HG03159 (cell line): ENCODE data around the gene RHOXF2.
A peak's percentile ranks its signal among the peaks of the same experiment; 100 is the strongest.
"Not testable (repeated sequence)": the region's sequence is repeated elsewhere in the genome, so short reads cannot be mapped to it uniquely, and the experiment has no call there.

Source experiments
- ATAC-seq: cut with Tn5 transposase; IDR thresholded peaks from one replicate; pipeline ENCODE4 v1.9.1; 2021; ENCODE audit warnings: mild to moderate bottlenecking, moderate library complexity; ENCODE audit not compliant: unreplicated experiment

The RHOXF2 gene, protein sequence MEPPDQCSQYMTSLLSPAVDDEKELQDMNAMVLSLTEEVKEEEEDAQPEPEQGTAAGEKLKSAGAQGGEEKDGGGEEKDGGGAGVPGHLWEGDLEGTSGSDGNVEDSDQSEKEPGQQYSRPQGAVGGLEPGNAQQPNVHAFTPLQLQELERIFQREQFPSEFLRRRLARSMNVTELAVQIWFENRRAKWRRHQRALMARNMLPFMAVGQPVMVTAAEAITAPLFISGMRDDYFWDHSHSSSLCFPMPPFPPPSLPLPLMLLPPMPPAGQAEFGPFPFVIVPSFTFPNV

DNA sequence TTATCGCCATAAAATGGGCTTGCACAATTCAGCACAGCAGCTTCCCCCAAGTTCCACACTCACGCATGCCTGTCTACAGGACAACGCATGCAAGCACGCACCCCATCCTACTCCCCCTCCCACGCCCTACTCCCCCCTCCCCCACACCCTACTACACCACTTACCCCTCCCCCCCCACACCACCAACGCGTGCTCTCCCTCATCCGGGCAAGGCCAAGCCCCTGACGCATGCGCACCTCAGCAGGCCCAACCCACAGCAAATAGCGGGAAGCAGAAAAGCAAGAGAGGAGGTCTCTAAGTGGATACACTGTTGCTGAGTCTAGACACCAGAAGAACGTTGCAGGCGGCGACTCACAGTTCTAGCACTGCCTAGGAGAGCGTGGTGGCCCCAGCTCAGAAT is at the start of gene RHOXF2:
Gene RHOXF2 (plus strand): TSS at position 301 of the 400 bp plus-strand sequence. CDS start 138 bp downstream, outside the sequence.
- ATAC-seq: not testable (repeated sequence)

DNA sequence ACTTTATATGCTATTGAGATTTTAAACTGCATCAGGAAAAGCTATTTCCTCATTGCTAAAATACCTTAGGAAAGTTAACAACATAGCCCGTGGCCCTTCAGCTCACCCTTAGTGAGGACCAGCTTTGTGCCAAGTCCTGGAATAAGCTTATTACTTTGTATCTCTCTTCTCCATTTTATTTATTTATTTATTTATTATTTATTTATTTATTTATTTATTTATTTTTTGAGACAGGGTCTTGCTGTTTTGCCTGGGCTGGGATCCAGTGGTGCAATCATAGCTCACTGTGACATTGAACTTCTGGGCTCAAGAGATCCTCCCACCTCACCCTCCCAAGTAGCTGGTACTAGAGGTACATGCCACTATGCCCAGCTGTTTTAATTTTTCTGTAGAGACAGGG is 49.0 kb upstream of the RHOXF2 start:
- ATAC-seq: no peak

DNA sequence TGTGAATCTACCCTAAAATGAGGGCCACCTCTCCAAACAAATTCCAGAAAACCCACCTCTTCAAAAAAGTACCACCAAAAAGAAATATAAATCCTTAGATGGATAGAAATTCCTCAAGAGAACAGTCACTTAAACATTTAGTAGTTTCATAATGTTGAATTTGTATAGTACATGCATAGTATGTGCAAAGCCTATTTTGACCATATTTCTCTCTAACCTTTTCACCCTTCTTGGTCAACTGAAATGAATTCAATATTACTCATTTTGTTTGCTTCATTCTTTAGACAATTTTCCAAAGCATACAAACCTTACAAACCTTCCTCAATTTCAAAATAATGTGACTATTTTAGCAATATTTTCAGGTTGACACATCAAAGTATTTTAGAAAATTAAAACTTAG is 46.8 kb upstream of the RHOXF2 start:
- no peak for ATAC-seq

DNA sequence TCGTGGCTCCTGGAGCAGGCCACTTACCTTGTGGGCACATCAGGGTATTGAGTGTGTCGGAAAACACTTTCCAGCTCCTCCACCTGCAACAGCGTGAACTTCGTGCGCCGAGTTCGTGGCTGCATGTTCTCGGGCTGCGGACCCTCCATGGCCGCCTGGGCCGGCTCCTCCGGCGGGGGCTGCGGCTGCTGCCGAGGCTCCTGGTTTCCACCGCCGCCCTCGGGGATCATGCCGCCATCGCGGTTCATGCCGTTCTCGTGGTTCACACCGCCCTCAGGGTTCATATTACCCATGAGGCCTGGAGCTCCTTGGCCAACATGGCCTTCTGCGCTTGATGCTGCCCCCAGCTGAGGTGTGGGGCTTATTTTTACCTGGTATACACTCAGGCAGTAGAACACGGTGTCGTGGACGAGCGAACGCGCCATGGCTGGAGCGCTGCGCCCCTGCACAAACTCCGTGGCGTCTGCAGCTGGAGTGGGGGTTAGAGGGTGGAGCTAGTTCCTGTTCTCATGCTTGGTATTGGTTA is 42.9 kb upstream of the RHOXF2 start, which contains the start of gene RHOXF1:
Gene RHOXF1 (minus strand): TSS at position 476 of the 526 bp plus-strand sequence. CDS start 51 bp downstream, at position 425.
- ATAC-seq: no peak

DNA sequence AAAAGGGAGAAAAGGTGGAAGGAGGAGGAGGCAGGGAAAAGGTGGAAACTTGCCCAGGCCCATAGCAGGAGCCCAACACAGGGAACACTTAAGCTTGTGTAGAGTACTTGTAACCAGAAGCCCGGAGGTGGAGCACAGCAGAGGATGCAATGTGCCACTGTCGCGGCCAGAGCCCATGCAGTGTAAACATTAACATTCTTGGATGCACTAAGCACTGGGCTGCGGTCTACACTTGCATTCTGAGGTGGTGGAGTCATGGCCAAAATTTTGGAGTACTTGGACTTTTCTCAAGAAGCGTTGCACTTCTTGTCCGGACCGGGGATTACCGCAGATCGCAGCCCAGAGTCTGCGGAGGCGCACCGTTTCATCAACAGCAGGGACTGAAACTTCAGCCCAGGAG is 38.2 kb upstream of the RHOXF2 start:
- no peak for ATAC-seq

DNA sequence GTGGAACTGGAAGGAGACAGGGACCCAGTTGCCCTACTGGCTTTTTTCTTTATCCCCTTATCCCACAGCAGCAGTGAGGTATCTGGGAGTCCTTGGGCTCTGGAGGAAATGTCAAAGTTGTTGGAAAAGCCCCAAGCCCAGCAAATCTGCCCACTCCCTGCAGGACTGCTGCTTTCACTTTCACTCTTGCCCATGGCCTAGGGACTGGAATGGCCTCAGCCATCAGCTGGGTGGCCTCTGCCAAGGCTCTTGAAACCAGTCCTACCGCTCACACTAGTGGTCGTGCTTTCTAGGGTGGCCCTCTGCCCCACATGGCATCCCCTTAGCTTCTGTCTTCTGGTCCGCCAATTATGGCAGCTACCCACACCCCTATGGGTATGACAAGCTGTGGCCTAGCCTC is 33.0 kb upstream of the RHOXF2 start:
- no peak for ATAC-seq

DNA sequence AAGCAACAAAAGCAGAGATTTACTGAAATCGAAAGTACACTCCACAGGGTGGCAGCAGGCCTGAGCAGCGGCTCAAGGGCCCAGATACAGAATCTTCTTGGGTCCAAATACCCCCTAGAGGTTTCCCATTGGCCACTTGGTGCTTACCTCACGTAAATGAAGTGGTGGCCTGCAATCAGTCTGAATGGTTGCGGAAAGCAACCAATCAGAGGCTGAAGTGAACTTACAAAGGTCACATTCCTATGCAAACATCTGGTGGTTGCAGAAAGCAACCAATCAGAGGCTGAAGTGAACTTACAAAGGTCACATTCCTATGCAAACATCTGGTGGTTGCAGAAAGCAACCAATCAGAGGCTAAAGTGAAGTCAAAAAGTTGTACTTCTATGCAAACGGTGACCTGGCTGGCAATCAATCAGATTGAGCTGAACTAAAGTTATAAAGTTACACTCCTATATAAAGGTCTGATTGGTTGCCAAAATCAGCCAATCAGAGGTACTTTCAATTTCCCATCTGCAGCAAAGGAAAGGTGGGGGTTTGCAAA is 30.0 kb upstream of the RHOXF2 start:
- not testable (repeated sequence) for ATAC-seq

DNA sequence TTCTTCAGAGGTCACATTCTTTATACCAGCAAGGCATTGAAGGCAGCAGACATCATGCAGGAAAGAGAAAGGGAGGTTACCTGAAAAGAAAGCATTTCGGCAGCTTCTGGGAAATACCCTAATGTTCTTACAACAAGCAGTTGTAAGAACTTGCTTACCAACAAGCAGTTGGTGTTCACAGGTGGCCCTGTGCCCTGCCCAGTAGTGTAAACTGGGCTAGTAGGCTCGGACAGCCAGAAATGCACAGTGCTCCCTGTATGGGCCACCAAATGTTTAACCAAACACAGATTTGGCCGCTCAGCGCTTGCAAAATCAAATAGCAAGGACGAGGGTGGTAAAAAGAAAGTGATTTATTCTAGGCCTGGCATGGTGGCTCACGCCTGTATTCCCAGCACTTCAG is 22.3 kb upstream of the RHOXF2 start:
- no peak for ATAC-seq

DNA sequence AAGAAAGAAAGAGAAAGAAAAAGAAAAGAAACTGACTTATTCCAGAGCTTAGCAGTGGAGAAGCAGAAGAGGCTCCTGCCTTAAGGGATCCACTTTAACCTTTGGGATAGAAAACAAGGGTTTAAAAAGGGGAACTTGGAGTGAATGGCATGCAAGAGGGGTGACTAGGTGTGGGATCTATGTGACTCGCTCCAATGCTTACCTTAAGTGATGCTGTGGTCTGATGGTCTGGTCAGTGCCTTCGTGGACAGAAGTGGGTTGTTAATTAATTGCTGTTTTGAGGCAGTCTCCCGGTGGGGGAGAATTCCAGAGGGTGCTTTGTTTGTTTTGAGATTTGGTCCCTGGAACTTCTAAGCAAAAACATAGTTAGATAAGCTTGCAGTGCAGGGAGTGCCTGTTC is 21.6 kb upstream of the RHOXF2 start:
- no peak for ATAC-seq

DNA sequence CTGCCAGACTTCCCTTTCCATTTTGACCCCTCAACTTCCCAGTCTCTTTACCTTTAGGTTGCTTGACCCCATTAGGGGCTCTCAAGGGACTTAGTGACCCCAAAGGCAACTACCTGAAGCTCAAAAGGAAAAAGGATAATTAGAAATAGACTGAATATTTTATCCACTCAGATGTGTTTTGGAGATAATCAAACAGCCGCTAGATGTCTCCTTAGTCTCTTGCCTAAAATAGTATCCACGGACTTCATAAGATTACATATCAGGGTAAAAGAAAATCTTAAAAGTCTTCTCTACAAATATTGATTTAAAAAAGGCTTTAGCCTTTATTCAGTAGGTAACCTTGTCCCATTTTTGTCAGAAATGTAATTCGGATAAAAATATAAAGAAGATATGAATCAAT is 21.0 kb upstream of the RHOXF2 start:
- ATAC-seq: no peak

DNA sequence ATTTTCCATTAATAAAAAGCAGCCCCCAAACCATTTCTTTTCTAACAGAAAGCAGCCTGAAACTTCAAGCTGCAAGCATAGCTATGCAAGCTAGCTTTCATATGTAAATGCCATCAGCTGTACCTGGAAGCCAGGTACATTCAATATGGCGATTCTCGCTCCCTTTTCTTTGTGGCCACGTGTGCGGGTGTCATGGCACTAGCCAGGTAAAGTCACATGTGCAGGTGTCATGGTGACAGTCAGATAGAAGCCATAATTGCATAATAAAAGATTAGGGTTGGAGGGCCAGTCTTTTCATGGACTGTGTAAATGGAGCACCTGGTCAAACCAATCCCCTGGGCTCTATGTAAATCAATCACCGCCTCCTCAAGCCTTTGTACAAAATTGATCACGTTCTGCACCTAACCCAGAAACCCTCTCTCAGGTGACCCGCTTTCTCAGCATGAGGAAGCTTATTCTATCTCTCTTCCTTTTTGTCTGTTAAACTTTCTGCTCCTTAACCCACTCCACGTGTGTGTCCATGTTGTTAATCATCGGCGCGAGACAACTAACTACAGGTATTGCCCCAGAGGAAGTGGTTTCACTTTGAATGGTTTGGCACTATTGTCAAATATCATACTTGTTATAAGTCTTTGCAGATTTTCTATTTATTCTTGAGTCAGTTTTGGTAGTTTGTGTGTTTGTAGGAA is 18.0 kb upstream of the RHOXF2 start:
- ATAC-seq: no peak

DNA sequence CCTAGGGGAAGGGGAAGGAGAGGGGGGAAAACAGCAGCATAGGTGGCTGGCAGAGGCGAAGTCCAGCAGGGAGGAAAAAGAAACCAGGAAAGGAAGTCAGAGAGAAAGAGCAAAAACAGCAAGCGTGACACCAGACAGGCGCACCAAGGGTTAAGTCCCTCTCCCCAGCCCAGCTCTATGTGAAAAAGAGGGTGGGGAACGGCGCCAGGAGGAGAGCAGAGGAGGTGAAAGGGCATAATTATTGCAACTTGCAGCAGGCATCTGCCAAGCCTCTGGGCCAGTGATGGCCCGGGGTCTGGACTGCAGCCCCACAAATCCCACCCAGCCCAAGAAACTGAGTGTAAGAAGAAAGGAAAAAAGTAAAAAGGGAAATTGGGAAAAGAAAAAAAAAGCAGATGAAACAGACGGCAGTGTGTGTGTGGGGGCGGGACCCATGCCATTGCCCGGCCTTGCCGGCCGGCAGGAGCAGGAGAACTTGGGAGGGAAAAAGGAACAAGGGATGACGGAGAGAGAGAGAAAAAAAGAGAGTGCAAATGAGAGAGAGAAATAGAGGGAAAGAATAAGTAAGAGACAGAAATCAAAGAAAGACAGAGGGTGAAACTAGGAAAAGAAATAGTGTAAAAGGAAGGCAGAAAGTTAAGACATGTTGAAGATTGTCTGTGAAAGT is 14.1 kb upstream of the RHOXF2 start:
- no peak for ATAC-seq

DNA sequence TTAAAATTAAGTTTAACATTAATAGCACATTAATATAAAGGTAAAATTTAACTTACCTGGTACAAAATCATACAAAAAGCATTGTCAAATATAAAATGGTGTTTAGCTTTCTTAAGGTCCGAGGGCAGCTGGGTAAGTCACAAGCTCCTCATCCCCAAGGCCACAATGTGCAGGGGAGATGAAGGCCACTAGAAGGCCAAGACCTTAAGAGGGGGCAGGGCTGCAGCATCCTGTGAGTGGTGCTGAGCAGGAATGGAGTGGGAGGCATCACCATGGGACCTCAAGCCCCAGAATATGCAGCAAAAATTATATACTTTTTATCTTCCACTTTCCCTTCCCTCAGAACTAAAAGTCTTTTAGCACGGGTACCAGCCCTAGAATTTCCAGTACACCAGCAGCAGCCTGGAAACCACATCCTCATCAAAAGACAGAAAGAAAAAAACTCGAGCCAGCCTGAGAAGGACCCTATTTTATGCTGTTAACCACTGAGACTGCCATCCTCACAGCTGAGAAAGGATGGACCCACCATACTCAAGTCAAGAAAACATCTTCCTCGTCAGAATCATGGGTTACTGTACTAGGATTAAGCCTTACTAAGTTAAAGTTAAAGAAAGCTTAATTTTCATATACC is 13.0 kb upstream of the RHOXF2 start:
- ATAC-seq: no peak

DNA sequence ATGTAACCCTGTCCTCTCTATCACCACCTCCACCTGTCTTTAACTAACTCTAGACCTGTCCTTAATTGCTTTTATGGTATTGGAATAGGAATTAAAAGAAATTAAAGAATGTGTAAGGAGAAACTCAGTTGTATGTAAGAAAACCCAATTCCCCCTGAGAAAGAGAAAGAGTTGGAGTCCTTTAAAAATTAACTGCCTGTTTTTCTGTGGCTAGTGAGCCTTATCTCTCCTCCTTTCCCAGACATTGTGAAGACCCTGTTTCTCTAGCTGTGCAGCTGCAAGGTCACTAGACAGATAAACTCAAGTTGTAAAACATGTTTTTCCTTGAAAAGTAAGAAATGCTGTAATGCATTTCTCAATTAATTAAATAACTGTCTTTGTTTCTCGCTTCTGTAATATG is 12.1 kb upstream of the RHOXF2 start:
- ATAC-seq: not testable (repeated sequence)

DNA sequence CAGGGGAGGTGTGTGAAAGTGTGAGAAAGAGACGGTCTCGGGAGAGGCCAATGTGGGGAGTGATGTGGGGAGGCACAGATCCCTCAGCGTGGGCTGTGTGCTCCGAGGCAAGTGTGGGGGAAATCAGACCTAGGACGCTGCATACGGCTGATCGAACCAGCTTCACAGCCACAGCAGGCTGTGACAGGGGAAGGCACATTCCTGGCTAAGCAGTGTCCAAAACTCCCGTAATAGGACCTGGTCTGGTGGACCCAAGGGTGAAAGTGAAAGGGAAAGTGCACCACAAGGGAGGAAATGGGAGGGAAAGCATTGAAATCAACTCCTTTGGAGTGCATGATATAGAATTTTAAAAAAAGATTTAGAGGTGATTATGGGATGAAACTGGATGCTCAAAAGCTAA is 10.9 kb upstream of the RHOXF2 start:
- no peak for ATAC-seq

DNA sequence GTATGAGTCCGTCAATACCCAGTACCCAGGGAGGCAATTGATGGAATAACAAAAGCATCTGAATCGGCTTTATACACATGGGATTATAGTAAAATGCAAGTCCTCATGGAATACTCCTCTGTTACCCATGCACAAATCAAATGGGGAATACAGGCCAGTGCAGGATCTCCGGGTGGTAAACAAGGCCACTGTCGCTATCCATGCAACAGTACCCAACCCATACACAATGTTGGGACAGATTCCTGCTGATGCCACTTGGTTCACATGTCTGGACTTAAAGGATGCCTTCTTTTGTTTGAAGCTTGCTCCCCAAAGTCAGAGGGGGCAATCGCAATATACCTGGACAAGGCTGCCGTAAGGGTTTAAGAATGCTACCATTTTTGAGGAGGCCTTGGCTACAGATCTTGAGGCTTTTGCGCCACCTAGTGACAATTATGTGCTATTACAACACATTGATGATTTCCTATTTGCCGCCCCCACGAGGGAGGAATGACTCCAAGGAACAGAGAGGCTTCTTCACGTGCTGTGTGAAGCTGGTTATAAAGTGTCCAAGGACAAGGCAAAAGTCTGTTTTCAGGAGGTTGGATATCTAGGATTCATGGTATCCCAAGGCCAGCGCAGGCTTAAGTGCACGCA is 8.2 kb upstream of the RHOXF2 start:
- ATAC-seq: not testable (repeated sequence)

DNA sequence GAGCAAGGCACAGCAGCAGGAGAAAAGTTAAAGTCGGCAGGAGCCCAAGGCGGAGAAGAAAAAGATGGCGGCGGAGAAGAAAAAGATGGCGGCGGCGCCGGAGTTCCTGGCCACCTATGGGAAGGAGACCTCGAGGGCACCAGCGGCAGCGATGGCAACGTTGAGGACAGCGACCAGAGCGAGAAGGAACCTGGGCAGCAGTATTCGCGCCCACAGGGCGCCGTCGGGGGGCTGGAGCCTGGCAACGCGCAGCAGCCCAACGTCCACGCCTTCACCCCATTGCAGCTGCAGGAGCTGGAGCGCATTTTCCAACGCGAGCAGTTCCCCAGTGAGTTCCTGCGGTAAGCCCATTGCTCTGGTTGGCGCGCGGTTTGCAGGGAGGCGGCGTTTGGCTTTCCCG is 673 bp downstream of the RHOXF2 start:
- ATAC-seq: not testable (repeated sequence)

DNA sequence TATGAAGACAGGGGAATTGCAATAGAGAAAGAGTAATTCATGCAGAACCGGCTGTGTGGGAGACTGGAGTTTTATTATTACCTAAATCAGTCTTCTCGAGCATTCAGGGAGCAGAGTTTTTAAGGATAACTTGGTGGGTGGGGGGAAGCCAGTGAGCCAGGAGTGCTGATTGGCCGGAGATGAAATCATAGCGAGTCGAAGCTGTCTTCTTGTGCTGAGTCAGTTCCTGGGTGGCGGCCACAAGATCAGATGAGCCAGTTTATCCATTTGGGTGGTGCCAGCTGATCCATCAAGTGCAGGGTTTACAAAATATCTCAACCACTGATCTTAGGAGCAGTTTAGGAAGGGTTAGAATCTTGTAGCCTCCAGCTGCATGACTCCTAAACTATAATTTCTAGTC is 34.8 kb downstream of the RHOXF2 start:
- not testable (repeated sequence) for ATAC-seq

DNA sequence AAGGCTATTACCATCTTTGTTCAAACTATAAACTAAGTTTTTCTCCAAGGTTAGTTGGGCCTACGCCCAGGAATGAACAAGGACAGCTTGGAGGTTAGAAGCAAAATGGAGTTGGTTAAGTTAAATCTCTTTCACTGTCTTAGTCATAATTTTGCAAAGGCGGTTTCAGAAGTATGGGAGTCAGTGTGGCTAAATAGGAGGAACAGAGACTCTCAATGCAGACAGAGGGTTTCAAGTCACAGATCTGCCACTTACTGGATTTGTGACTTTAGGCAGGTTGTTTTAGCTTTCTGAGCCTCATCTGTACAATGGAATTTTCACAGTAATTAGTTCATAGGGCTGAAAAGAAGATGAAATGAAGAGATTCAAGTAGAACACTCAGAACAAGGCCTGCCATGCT is 35.3 kb downstream of the RHOXF2 start:
- peak; percentile 93 for ATAC-seq

DNA sequence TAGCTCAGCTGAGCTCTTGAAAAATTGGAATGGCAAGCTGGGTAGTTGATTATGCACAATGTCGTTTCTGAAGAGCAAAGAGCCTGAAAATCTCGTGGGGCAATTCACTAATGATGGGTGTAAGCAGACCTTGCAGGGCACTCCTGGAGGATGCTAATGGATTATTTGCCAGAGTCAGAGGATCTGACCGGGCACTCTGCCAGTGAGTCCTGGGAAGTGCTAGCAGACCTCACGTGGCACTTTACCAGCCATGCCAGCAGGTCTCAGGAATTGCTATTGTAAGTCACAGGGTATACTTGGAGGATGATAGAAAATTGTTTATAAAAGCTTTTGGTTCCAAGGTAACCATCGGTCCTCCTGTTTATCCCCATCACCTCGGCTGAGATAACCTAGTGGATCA is 37.4 kb downstream of the RHOXF2 start:
- not testable (repeated sequence) for ATAC-seq
